SK-N-SH (cell line): ENCODE measurements around the gene WNT3. TPM values are rescaled to one million over a fixed set of nuclear protein-coding genes. Genes with fewer than 3 reads are reported as not detected.

Experiments
- CTCF ChIA-PET: fragments of 300-600, 350-600 bp; formaldehyde crosslinking; extraction: SDS; loops from one replicate; lab custom pipeline; 2021; lab: Yijun Ruan, JAX
- POLR2A ChIA-PET: fragments of 350-600 bp; sonication (Branson Sonifier 250); formaldehyde crosslinking; extraction: SDS; loops from one replicate; lab custom pipeline; 2020; ENCODE audit warnings: antibody characterized with exemption, inconsistent platforms; lab: Yijun Ruan, JAX
- DNase-seq: peaks from one replicate; pipeline ENCODE4 v3.0.0; 2012
- H2AFZ ChIP-seq: fragments of 200-600 bp; sonication (generic); 2 replicates; pipeline ENCODE4 v1.8.1; 2016; ENCODE audit warnings: antibody characterized with exemption, mild to moderate bottlenecking, low read depth
- H3F3A ChIP-seq: fragments of 200-600 bp; sonication (generic); replicated peaks from 2 replicates; pipeline ENCODE3; 2016; ENCODE audit warnings: antibody characterized with exemption, mild to moderate bottlenecking; ENCODE audit not compliant: insufficient read depth
- H3K27ac ChIP-seq, 2 experiments: fragments of 200-500 bp in 1 of 2; fragments of 200-600 bp in 1 of 2; sonication (Bioruptor generic) in 1 of 2; sonication (generic), shearing (Covaris generic) in 1 of 2; 2 replicates each; pipeline versions ENCODE4 v1.5.1 to v1.6.1; 2014 to 2016; ENCODE audit warnings: low read depth in 2 of 2, inconsistent platforms in 1 of 2, low read length in 1 of 2, mild to moderate bottlenecking in 1 of 2, mixed read lengths in 1 of 2
- H3K27me3 ChIP-seq: fragments of 200-600 bp; sonication (generic), shearing (Covaris generic); 2 replicates; pipeline ENCODE4 v1.6.1; 2016; ENCODE audit warnings: mixed run types; ENCODE audit not compliant: insufficient read depth
- H3K36me3 ChIP-seq, 2 experiments: fragments of 200-500 bp in 1 of 2; fragments of 200-600 bp in 1 of 2; sonication (Bioruptor generic) in 1 of 2; sonication (generic) in 1 of 2; replicated peaks in 1 of 2; 2 replicates each; pipeline versions ENCODE3 to v1.5.1; 2014 to 2016; ENCODE audit warnings: low read length in 1 of 2, mild to moderate bottlenecking in 1 of 2; ENCODE audit not compliant: insufficient read depth in 2 of 2, control insufficient read depth in 1 of 2
- H3K4me1 ChIP-seq, 2 experiments: fragments of 200-500 bp in 1 of 2; fragments of 200-600 bp in 1 of 2; sonication (Bioruptor generic) in 1 of 2; sonication (generic), shearing (Covaris generic) in 1 of 2; 2 replicates each; pipeline versions ENCODE4 v1.5.1 to v1.6.1; 2014 to 2016; ENCODE audit warnings: low read depth in 1 of 2, low read length in 1 of 2, mixed run types in 1 of 2; ENCODE audit not compliant: insufficient read depth in 2 of 2, control insufficient read depth in 1 of 2
- H3K4me2 ChIP-seq: fragments of 200-600 bp; sonication (generic), shearing (Covaris generic); 2 replicates; pipeline ENCODE4 v1.6.1; 2017; ENCODE audit warnings: mixed run types
- H3K4me3 ChIP-seq, 2 experiments: fragments of 200-500 bp in 1 of 2; fragments of 200-600 bp in 1 of 2; sonication (Bioruptor generic) in 1 of 2; sonication (generic), shearing (Covaris generic) in 1 of 2; 2 replicates each; pipeline versions ENCODE4 v1.5.1 to v1.8.1; 2014 to 2016; ENCODE audit warnings: low read depth in 2 of 2, inconsistent platforms in 1 of 2, low read length in 1 of 2, mild to moderate bottlenecking in 1 of 2, mixed read lengths in 1 of 2, moderate library complexity in 1 of 2
- H3K79me2 ChIP-seq: fragments of 200-600 bp; sonication (generic); 2 replicates; pipeline ENCODE4 v1.8.1; 2017; ENCODE audit warnings: mild to moderate bottlenecking; ENCODE audit not compliant: insufficient read depth
- H3K9ac ChIP-seq: fragments of 200-600 bp; sonication (generic); 2 replicates; pipeline ENCODE4 v1.6.1; 2017; ENCODE audit warnings: mixed run types
- H3K9me2 ChIP-seq: fragments of 200-600 bp; sonication (generic); 2 replicates; pipeline ENCODE4 v1.6.1; 2017; ENCODE audit warnings: mixed run types
- H3K9me3 ChIP-seq: fragments of 200-600 bp; sonication (generic); 2 replicates; pipeline ENCODE4 v1.6.1; 2017; ENCODE audit warnings: mixed run types, mild to moderate bottlenecking, moderate library complexity
- H4K20me1 ChIP-seq: fragments of 200-600 bp; sonication (generic); 2 replicates; pipeline ENCODE4 v1.6.1; 2017; ENCODE audit warnings: mild to moderate bottlenecking, mixed run types; ENCODE audit not compliant: insufficient read depth
- CHD2 ChIP-seq: fragments of 150-350 bp; IDR thresholded peaks from 2 replicates; pipeline ENCODE4 v1.6.1; 2018; ENCODE audit warnings: low read length; ENCODE audit not compliant: partially characterized antibody
- EP300 ChIP-seq, 2 experiments: IDR thresholded peaks; 2 replicates each; pipeline versions ENCODE4 v1.4.0 to v1.6.1; 2012; ENCODE audit warnings: borderline replicate concordance in 1 of 2, low read depth in 1 of 2, low read length in 1 of 2
- EZH2phosphoT487 ChIP-seq: fragments of 200-600 bp; sonication (generic); IDR thresholded peaks from 2 replicates; pipeline ENCODE4 v1.6.1; 2017; ENCODE audit warnings: low read depth, mixed run types, mild to moderate bottlenecking, antibody characterized with exemption, moderate library complexity, borderline replicate concordance
- GATA2 ChIP-seq: sonication (generic); formaldehyde crosslinking; IDR thresholded peaks from 2 replicates; pipeline ENCODE4 v1.5.0; 2020; ENCODE audit warnings: mild to moderate bottlenecking, missing genetic modification reagents
- MEF2A ChIP-seq: IDR thresholded peaks from 2 replicates; pipeline ENCODE4 v1.4.0; 2012; ENCODE audit warnings: low read depth, borderline replicate concordance
- MXI1 ChIP-seq: IDR thresholded peaks from 2 replicates; pipeline ENCODE4 v1.6.1; 2012; ENCODE audit warnings: mild to moderate bottlenecking, low read depth, low read length, improper control_type of control experiment
- RAD21 ChIP-seq: IDR thresholded peaks from 2 replicates; pipeline ENCODE4 v1.6.1; 2012; ENCODE audit warnings: mild to moderate bottlenecking, low read length
- RCOR1 ChIP-seq: fragments of 150-350 bp; IDR thresholded peaks from 2 replicates; pipeline ENCODE4 v1.6.1; 2017; ENCODE audit warnings: antibody characterized with exemption, low read length
- RFX5 ChIP-seq: IDR thresholded peaks from 2 replicates; pipeline ENCODE4 v1.6.1; 2012; ENCODE audit warnings: mild to moderate bottlenecking, improper control_type of control experiment, low read length
- RXRA ChIP-seq: IDR thresholded peaks from 2 replicates; pipeline ENCODE4 v1.4.0; 2012; ENCODE audit warnings: low read depth, mild to moderate bottlenecking, borderline replicate concordance
- SIN3A ChIP-seq: IDR thresholded peaks from 2 replicates; pipeline ENCODE4 v1.6.1; 2012; ENCODE audit warnings: low read depth, mild to moderate bottlenecking, low read length, moderate library complexity, borderline replicate concordance
- SMC3 ChIP-seq: IDR thresholded peaks from 2 replicates; pipeline ENCODE4 v1.6.1; 2012; ENCODE audit warnings: low read depth, low read length, improper control_type of control experiment
- TAF1 ChIP-seq: IDR thresholded peaks from 2 replicates; pipeline ENCODE4 v1.6.1; 2012; ENCODE audit warnings: low read depth, mild to moderate bottlenecking, low read length, moderate library complexity, borderline replicate concordance
- TCF12 ChIP-seq: IDR thresholded peaks from 2 replicates; pipeline ENCODE4 v1.4.0; 2012
- WGBS: methylation state at CpG from one replicate; pipeline ENCODE4 v1.1.6; 2017; ENCODE audit warnings: low lambda C conversion rate; 5-methylcytosine and 5-hydroxymethylcytosine counted together
- polyA plus RNA-seq, 3 experiments: library from polyadenylated mRNA; depleted of rRNA; stranded (reverse); fragments of >200 nt; gene quantifications; 2 replicates each; pipeline ENCODE4 v1.2.3, GENCODE V29; 2012
- TF ChIP-seq, protein P1 (sequence below): fragments of 200-600 bp; sonication (generic); IDR thresholded peaks from 2 replicates; pipeline ENCODE4 v1.6.1; 2017; ENCODE audit warnings: antibody characterized with exemption, mild to moderate bottlenecking, moderate library complexity
- TF ChIP-seq, protein P2 (sequence below): fragments of 150-350 bp; IDR thresholded peaks from 2 replicates; pipeline ENCODE4 v1.6.1; 2016; ENCODE audit warnings: mild to moderate bottlenecking, low read depth, low read length
- TF ChIP-seq, protein P3 (sequence below): IDR thresholded peaks from 2 replicates; pipeline ENCODE4 v1.6.1; 2012; ENCODE audit warnings: mild to moderate bottlenecking, low read depth, low read length, moderate library complexity
- TF ChIP-seq, protein P4 (sequence below): IDR thresholded peaks from 2 replicates; pipeline ENCODE4 v1.4.0; 2012; ENCODE audit warnings: low read depth

Gene WNT3
- polyA plus RNA-seq, 1 of the 3 experiments (the other 2 are of a cell fraction) = 5.3 TPM

DNA sequence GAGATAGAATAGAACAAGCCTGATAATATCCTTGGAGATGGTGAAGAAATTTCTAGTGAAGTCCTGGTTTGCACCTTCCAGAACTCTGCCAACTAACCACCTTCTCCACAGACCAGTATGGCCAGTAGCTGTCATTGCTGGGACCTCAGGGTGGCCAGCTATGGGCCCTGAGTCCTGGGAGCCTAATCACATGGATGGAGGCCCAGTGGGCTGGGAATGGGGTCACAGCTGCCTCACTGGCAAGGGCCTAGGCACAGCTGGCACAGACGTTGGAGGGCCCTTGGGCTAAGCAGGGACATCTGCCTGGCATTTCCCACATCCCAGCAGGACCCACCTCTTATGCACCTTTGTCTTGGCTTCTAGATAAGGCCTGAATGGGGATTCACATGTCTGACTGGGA lies 7.6 kb upstream of the WNT3 start:
- Histone ChIP-seq H3K9me3 (no peaks in the 10 kb centered on the region), H4K20me1 (no peaks in the 10 kb centered on the region), H3K4me2 (no peak overlapping the region), H3K4me1 (no peaks in the 10 kb centered on the region), H3K36me3 (no peaks in the 10 kb centered on the region), H3K27ac (no peak overlapping the region), H3K9ac (no peak overlapping the region), H3K79me2 (no peaks in the 10 kb centered on the region), H3K27me3 (no peaks in the 10 kb centered on the region), H3K9me2 (no peaks in the 10 kb centered on the region), H2AFZ (no peak overlapping the region), H3F3A (no peaks in the 10 kb centered on the region), H3K4me3 (no peak overlapping the region)
- WGBS = 13% methylated on average over 1 of the region's 1 CpG
- ChIA-PET POLR2A (interaction anchor here (0.6 kb wide), 1 partner anchor 16 kb away, joined by 4 read pairs; no protein-coding TSS in a partner anchor), CTCF (interaction anchor here (1.4 to 7.1 kb wide), 3 partner anchors 8 to 115 kb away, joined by 4 to 74 read pairs (median 10); no protein-coding TSS in a partner anchor)
- no peak for TF ChIP-seq RXRA
- no peak for TF ChIP-seq MXI1
- no peak for TF ChIP-seq RCOR1
- TF ChIP-seq, protein P1, sequence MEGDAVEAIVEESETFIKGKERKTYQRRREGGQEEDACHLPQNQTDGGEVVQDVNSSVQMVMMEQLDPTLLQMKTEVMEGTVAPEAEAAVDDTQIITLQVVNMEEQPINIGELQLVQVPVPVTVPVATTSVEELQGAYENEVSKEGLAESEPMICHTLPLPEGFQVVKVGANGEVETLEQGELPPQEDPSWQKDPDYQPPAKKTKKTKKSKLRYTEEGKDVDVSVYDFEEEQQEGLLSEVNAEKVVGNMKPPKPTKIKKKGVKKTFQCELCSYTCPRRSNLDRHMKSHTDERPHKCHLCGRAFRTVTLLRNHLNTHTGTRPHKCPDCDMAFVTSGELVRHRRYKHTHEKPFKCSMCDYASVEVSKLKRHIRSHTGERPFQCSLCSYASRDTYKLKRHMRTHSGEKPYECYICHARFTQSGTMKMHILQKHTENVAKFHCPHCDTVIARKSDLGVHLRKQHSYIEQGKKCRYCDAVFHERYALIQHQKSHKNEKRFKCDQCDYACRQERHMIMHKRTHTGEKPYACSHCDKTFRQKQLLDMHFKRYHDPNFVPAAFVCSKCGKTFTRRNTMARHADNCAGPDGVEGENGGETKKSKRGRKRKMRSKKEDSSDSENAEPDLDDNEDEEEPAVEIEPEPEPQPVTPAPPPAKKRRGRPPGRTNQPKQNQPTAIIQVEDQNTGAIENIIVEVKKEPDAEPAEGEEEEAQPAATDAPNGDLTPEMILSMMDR = no peak
- no peak for TF ChIP-seq RFX5
- no peak for TF ChIP-seq SMC3
- TF ChIP-seq TCF12 = no peak
- TF ChIP-seq, protein P2, sequence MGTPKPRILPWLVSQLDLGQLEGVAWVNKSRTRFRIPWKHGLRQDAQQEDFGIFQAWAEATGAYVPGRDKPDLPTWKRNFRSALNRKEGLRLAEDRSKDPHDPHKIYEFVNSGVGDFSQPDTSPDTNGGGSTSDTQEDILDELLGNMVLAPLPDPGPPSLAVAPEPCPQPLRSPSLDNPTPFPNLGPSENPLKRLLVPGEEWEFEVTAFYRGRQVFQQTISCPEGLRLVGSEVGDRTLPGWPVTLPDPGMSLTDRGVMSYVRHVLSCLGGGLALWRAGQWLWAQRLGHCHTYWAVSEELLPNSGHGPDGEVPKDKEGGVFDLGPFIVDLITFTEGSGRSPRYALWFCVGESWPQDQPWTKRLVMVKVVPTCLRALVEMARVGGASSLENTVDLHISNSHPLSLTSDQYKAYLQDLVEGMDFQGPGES = no peak
- no peak for TF ChIP-seq EP300 (IDR thresholded peaks at IDR 0.05; ENCODE audit: borderline replicate concordance in 1 of 2, low read depth in 1 of 2, low read length in 1 of 2)
- TF ChIP-seq GATA2 = no peak
- TF ChIP-seq, protein P3, sequence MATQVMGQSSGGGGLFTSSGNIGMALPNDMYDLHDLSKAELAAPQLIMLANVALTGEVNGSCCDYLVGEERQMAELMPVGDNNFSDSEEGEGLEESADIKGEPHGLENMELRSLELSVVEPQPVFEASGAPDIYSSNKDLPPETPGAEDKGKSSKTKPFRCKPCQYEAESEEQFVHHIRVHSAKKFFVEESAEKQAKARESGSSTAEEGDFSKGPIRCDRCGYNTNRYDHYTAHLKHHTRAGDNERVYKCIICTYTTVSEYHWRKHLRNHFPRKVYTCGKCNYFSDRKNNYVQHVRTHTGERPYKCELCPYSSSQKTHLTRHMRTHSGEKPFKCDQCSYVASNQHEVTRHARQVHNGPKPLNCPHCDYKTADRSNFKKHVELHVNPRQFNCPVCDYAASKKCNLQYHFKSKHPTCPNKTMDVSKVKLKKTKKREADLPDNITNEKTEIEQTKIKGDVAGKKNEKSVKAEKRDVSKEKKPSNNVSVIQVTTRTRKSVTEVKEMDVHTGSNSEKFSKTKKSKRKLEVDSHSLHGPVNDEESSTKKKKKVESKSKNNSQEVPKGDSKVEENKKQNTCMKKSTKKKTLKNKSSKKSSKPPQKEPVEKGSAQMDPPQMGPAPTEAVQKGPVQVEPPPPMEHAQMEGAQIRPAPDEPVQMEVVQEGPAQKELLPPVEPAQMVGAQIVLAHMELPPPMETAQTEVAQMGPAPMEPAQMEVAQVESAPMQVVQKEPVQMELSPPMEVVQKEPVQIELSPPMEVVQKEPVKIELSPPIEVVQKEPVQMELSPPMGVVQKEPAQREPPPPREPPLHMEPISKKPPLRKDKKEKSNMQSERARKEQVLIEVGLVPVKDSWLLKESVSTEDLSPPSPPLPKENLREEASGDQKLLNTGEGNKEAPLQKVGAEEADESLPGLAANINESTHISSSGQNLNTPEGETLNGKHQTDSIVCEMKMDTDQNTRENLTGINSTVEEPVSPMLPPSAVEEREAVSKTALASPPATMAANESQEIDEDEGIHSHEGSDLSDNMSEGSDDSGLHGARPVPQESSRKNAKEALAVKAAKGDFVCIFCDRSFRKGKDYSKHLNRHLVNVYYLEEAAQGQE = no peak
- no peak for TF ChIP-seq SIN3A
- no peak for TF ChIP-seq CHD2
- no peak for TF ChIP-seq TAF1
- no peak for TF ChIP-seq MEF2A
- no peak for TF ChIP-seq EZH2phosphoT487
- TF ChIP-seq RAD21 = no peak
- TF ChIP-seq, protein P4, sequence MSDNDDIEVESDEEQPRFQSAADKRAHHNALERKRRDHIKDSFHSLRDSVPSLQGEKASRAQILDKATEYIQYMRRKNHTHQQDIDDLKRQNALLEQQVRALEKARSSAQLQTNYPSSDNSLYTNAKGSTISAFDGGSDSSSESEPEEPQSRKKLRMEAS = no peak
- no peak for DNase-seq
